ENCODE measurements around the gene ENO2. TPM values are rescaled to one million over a fixed set of nuclear protein-coding genes. Genes with fewer than 3 reads are reported as not detected.

Gene ENO2
- polyA plus RNA-seq, 1 donor, result 14.8 TPM

DNA sequence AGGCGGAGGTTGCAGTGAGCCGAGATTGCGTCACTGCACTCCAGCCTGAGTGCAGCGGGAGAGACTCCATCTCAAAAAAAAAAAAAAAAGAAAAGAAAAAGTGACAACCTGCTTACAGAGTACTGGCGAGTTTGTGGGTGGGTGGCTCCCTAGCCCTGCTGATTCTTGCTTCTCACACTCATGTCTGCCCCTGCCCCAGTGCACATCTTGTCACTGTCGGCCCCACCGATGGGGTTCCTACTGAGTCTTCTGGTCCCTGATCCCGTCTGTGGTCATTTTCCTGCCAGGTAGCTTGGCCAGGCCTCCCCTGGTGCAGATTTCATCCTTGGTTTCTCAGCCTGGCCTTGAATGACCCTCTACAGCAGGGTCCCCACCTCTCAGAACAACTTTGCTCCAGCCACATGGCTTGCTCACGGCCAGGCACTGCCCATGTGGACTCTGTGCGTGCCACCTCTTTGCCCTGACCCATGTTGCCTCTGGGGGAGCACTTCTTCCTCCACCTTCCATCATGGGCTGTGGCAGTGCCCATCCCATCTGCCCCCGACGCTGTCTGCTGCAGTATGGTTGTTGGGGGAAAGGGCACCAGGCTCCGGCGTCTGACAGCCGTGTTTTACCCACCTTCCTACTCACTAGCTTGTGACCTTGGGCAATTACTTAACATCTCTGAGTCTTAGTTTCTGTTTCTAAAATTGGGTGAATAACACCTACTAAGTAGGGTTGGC lies 34.7 kb downstream of the ENO2 start:
- no peak for DNase-seq

DNA sequence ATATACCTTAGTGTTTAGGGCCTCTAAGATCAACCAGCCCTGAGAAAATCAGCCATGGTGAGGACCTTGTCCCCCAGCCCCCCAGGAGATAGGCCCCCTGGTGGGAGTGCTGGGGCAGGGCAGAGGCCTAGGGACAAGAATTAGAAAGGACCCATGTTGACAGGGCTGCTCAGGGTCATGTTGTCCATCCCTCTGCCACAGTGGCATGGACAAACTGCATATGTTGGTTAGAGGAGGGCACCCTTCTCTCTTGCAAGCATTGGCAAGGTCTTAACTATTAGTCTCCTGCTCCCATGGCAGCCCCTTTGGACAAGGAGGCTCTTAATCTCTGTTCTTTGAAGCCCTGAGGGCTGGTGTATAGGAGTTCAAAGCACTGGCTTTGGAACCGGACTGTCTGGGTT lies 36.0 kb downstream of the ENO2 start:
- DNase-seq, result no peak

DNA sequence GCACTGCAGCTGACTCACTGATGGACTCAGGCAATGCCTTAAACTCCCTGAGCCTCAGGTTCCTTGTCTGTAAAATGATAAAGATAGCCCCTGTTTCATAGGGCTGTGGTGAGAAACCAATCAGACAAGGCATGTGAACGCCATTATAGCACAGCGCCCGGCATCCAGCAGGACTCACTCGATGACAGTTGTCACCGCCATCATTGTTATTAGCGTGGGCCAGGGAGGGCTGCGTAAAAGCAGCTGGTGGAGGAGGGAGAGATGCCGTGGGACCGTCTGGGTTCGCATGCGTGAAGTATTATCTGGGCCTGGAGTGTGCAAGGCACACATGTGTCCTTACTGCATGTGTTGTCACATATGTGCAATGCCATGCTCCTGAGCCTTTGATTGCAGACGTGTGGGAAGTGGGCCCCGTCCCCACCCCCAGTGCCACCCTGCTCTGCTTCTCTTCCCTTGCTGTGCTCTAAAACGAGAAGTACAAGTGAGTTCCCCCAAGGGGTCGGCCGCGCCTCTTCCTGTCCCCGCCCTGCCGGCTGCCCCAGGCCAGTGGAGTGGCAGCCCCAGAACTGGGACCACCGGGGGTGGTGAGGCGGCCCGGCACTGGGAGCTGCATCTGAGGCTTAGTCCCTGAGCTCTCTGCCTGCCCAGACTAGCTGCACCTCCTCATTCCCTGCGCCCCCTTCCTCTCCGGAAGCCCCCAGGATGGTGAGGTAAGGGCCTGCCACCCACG lies 36.6 kb downstream of the ENO2 start, which contains the start of gene PTPN6:
TSS of gene PTPN6 (plus strand) at position 546 of the 730 bp plus-strand sequence. CDS start at position 703, 157 bp downstream.
- no peak for DNase-seq

DNA sequence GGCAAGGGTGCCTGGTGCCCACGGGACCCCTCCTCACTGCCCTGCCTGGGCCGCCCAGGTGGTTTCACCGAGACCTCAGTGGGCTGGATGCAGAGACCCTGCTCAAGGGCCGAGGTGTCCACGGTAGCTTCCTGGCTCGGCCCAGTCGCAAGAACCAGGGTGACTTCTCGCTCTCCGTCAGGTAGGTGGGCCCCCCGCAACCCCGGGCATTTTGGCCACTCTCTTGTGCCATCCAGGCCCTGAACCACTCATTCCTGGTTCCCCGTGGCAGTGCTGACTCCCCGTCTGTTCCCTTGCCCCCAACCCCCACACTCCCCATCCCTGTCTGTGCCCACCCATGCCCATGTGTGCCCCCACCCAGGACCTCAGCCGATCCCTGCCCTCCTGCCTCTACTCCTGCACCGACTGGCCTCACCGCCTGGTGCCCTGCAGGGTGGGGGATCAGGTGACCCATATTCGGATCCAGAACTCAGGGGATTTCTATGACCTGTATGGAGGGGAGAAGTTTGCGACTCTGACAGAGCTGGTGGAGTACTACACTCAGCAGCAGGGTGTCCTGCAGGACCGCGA lies 37.3 kb downstream of the ENO2 start:
- no peak for DNase-seq

DNA sequence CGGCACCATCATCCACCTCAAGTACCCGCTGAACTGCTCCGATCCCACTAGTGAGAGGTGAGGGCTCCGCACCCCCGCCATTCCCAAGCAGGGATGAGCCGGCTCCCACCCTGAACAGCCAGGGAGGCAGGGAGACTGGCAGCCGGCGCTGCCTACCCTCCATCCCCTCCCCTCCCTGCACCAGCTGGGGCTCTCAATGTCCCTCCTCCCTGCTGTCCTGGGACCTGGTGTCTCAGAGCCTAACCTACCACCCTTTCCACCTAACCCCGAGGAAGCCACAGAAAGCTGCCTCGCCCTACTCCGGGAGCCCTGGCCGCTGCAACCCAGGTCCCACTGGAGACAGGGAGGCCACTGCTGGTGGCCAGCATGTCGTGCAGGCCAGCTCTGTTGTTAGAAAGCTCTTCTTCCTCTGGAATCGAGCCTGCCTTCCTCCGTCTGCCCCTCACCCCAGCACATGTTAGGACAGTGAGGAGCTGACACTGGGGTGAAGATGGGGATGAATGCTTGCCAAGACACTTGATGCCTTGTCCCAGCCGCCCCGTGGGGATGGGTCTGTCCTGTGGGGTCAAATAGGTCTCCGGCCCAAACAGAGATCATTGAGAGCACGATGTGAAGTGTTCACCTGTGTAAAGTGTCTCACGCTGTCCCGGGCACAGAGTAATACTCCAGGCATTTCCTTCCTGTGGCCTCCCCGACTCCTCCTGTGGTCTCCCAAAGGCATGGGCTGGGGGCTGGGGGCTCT lies 37.9 kb downstream of the ENO2 start:
- no peak for DNase-seq

DNA sequence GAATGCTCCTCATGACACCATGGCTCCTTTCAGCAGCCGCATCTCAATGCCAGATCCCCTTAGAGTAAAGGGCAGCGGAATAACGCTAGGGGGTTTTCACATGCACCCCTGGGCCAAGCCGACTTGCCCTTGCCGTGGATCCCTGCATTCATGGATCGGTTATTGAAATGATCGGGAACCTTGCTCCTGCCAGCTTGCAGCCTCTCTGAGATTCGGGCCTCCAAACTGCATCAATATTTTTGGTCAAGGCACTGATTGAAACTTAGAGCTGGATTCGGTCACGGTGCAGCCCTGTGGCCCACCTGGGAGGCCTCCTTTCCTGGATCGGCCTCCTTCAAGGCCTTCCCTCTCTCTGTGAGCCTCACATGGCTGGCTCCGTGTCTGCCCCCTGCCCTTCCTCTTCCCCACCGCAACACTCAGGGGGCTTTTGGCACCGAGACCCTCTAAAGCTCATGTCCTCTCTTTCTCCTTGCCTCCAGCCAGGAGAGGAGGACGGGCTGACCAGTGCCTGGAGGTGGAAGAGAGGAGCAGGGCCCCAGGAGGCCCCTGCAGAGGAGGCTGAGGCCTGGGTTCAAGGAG lies 38.6 kb downstream of the ENO2 start:
- DNase-seq, result no peak

DNA sequence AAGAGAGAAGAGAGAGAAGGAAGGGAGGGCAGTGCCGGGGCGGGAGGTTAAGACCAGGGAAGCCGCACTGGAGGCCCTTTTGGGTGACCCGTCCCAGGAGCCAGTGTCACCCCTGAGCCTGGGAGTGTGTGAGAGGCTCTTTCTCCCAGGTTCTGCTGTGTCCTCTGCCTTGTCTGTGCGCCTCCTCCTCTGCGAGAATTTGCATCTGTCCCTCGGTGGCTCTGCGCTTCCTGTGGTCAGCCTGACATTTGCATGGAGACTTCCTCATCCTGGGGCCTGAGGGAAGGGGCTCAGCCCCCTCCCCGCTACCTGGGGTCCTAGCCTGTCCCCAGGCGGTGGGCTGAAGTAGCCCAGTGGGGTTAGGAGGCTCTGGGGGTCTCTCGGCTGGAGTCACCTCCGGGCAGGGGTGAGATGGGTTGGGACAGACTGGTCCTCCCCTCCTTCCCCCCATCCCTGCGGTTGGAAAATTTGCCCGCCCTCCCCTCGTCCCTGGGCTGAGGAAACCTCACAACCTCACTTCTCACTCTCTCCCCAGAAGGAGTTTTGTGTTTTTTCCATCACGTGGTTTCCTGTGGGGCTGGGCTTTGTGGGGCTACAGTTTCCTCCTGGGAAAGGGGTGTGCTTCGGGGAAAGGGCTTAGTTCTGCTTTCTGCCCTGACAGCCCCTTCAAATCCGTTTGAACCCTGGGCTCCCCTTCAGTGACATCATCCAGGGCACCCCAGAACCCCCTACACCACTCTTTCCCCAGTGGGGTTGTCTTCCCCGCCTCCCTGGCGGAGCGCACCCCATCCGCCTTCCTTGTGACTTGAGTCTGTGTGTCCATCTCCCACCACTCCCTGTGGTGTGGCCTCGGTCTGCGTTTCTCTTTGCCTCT lies 39.3 kb downstream of the ENO2 start:
- DNase-seq, result no peak

DNA sequence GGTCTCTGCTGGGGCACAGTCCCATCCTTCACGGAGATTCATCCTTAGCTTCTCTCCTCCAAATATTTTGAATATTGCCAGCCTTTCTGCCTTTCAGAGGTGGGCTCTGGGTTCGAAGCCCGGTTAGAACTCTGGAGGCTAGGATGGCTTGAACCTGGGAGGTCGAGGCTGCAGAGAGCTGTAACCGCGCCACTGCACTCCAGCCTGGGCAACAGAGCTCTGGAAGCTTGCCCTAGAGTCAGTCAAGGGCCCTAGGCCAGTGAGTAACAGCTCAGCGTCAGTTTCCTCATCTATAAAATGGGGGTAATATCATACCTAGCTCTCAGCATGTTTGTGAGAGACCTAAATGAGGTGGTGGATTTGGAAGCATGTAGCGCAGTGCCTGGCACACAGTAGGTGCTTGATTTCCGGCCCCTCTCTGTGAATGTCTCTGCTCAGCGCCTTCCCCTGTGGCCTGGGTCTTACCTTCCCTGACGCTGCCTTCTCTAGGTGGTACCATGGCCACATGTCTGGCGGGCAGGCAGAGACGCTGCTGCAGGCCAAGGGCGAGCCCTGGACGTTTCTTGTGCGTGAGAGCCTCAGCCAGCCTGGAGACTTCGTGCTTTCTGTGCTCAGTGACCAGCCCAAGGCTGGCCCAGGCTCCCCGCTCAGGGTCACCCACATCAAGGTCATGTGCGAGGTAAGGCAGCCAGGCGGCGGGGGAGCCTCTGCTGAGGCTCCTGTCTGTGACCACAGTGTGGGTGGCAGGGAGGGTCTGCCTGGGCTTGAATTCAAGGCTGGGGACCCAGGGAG lies 40.1 kb downstream of the ENO2 start:
- DNase-seq, result no peak

DNA sequence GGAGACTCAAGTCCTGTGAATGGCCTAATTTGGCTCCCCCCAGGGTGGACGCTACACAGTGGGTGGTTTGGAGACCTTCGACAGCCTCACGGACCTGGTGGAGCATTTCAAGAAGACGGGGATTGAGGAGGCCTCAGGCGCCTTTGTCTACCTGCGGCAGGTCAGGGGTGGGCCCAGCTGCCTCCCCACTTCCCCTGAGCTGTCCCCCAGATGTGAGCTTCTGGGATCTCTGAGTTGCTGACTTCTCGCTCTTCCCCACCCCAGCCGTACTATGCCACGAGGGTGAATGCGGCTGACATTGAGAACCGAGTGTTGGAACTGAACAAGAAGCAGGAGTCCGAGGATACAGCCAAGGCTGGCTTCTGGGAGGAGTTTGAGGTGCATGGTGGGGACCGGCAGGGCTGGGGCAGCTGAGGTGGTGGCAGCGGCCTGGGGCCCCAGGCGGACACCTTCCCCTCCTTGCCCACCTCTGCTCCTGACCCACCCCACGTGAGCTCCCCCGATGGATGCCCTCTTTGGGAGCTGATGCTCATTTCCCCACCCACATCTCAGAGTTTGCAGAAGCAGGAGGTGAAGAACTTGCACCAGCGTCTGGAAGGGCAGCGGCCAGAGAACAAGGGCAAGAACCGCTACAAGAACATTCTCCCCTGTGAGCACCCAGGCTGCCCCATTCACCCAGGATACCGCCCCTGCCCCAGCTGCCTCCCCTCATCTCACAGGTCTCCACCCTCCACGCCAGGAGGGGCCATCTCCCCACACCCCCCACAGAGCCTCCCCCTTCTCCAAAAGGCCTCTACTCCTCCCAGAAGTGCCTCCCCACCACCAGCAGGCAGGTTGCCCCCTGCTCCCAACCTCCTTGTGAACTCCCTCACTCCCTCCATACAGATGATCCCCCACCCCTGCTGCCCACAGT lies 41.0 kb downstream of the ENO2 start:
- DNase-seq, result no peak

DNA sequence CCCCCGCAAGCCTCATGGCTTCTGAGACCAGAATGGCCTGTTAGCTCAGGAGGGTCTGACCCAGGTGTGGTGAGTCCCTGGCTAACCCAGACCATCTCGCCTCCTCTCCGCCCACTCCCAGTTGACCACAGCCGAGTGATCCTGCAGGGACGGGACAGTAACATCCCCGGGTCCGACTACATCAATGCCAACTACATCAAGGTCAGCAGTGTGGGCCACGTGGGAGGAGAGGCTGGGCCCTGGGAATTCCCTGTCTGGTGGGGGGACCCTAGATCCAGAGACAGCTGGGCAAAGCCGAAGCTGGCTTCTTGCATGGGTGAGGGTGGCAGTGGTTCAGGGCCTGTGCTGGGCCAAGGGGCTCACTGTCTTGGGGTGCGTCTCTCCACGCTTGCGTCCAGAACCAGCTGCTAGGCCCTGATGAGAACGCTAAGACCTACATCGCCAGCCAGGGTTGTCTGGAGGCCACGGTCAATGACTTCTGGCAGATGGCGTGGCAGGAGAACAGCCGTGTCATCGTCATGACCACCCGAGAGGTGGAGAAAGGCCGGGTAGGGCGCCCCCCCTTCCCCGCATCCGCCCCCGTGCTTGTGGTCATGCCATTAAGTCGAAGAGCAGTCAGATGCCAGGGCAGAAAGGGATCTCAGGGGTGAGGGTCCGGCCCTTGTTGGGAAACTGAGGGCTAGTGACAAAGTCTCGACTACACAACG lies 41.8 kb downstream of the ENO2 start:
- DNase-seq, result no peak

DNA sequence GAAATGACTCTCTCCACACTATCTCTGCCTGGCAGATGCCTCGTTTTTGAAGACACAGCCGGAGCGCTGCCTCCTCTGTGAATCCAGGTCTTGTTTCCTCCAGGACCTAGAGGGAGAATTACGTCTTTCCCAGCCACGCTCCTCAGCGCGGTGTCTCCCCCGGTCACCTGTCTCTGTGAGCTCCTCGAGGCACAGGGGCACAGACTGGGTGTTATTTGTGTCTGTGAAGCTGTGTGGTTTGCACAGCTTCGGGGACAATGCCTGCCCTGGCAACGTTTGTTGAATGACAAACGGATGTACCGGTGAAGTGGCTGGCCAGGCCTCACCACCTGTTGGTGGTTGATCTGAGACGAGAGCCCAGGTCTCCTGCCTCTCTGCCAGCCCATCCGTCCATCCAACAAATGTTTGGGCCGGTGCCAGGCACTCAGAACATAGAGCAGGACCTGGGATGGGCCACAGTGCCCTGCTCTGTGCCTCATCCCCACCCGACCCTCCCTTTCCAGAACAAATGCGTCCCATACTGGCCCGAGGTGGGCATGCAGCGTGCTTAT lies 42.8 kb downstream of the ENO2 start:
- DNase-seq, result no peak

DNA sequence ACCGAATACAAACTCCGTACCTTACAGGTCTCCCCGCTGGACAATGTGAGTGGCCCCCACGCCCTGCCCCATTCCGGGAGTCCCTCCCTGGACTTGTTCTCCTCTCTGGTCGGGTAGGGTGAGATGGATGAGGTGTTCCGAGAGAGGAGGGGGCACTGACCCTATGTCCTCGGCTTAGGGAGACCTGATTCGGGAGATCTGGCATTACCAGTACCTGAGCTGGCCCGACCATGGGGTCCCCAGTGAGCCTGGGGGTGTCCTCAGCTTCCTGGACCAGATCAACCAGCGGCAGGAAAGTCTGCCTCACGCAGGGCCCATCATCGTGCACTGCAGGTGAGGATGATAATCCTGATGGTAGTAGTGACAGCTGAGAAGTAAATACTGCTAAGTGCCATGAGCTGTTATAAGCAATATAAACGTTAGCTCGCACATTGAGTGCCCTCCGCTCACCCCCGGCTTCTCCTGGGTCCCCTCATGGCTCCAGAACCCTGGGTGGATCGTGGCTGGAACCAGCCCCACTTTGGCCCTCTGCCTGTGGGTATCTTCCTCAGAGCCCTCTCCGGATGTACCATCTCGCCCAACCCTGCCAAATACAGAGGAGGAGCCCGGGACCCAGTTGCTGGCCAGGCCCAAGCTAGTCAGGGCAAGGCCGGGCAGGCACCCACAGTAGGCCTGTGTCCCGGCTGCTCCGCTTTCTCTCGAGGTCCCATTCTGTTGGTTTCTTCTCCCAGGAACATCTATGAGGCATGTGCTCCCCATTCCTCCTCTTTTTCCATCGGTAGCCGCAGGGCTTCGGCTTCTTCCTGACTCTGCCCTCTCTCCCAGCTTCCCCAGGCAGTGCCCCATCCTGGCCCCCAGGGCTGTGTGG lies 43.6 kb downstream of the ENO2 start:
- DNase-seq, result no peak

DNA sequence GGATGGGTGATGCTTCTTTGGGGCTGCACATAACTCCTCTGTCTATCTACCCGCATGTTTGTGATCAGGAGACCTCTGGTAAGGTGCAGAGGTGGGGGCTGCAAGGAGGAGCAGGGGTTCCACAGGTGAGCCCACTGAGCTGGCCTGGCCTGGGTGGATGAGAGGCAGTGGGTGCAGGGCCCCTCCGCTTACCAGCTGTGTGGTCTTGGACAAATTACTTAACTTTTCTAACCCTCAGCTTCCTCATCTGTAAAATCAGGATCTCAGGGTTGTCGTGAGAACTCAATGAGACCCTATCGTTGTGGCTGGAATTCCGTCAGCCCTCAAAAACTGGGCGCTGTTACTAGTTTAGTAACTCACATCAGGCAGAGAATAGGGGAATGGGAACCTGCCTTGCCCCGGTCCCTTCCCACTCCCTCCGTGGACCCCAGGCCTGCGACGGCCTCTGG lies 44.3 kb downstream of the ENO2 start:
- DNase-seq, result no peak

DNA sequence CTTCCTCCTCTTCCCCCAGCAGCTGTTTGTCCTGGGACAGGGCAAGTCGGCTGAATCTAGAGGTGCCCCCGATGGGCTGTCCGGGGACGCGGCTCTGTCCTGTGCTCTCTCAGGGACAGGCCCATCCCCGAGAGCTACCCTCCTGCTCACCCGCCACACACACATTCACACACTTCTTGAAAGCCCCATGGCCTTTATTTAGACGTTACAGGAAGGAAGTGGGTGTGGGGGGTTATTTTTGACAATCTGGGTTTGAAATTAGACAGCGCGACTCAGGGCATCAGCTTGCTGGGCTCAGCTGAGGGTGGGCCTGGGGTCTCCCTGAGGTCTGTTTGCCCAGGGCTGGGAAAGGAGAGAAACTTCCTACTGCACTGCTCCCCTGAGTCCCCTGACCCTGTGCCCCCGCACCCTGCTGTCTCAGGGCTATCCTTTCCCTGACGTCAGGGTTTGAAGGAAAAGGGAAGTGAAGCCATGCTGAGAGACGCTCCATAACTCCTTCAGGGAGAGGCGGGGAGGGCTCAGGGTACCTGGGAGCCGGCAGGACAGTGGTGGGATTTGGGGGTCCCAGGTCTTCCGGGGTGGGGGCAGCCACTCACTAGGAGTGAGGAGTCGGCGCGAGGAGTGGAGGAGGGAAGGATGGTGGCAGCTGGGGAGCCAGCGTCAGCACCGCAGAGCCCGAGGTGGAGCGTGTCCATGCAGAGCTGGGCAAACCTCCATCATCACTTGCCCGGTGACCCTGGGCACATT lies 44.9 kb downstream of the ENO2 start:
- DNase-seq, result no peak

DNA sequence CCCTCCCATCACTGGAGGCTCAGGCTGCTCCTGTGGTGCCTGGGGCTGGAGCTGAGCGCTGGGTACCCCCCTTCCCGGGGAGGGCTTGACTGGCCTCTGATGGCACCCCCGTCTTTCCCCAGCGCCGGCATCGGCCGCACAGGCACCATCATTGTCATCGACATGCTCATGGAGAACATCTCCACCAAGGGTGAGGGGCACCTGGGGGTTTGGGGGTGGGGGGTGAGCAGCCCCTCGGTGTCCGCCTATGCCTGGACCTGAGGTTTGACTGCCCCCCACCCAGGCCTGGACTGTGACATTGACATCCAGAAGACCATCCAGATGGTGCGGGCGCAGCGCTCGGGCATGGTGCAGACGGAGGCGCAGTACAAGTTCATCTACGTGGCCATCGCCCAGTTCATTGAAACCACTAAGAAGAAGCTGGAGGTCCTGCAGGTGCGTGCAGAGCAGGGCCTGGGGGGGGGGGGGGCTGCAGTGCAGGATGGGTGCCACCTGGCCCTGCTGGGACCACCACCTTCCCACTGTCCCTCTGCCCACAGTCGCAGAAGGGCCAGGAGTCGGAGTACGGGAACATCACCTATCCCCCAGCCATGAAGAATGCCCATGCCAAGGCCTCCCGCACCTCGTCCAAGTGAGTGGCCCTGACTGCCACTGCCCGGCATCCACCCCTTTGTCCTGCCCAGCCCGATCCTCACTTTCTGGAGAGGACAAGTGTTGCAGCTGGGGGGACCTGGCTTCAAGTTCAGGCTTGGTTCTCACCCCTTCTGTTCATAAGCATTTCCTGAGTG lies 45.6 kb downstream of the ENO2 start:
- DNase-seq, result no peak
